ENCODE measurements around the gene PBLD. TPM values are rescaled to one million over a fixed set of nuclear protein-coding genes. Genes with fewer than 3 reads are reported as not detected.

The PBLD gene
- 0.98 and 1.5 TPM in 2 replicates for total RNA-seq

DNA sequence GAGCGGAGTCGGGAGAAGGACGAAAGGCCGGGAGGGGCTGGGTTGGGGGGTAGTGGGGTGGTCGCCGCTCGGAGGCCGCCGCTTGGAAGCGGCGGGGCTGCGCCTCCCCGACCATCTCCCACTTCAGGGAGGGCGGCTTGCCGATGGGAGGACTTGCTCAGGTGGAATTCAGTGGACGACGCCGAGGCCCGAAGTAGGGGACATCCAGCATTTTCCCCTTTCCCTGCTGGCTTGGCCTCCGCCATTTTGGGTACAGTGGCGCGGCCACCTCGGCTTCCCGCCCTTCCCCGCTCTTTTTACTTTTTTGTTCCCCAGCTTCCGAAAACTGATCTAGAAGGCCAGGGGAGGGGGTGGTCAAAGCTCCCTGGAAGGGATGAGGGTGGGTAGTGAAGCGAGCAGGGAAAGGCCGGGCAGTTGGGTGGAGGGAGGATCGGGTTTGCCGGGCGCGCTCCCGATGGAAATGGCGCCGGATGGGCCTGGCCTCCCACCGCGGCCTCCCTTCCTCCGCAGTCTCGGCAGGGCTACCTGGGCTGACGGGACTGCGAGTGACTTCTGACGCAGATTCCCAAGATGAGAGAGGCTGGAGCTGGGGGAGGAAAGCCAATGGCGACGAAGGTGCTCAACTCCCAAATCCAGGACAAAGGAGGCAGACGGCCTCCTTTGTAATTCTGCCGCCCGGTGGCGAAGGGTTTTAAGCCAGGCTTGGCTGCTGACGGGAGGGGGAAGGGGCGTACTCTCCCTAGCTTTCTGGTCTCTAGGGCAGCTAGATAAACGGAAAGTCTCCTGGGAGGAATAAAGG lies at the start of gene PBLD:
Gene PBLD, minus strand, starts transcription at position 670 of the 799 bp plus-strand sequence. CDS start 26,084 bp downstream, outside the sequence.

GRCh38 chr10:68331455-68332258 lies 1.1 kb downstream of the PBLD start, which contains the start of gene HNRNPH3:
Gene HNRNPH3 (plus strand): TSS chr10:68332064. CDS start chr10:68337222, 5,158 bp downstream.

Other genes with a start within 250 kb of the PBLD start
- gene MYPN, start 223.4 kb downstream of the PBLD start, total RNA-seq: not detected in 2 replicates
- not detected in 2 replicates for gene ATOH7, start 100.8 kb downstream of the PBLD start, total RNA-seq
- gene HNRNPH3, start 864 bp downstream of the PBLD start, total RNA-seq: 29.1 and 31.7 TPM in 2 replicates
- 5.6 and 9.0 TPM in 2 replicates for gene RUFY2, start 74.3 kb upstream of the PBLD start, total RNA-seq
- 8.8 and 9.1 TPM in 2 replicates for gene DNA2, start 139.0 kb upstream of the PBLD start, total RNA-seq
- gene SLC25A16, start 194.6 kb upstream of the PBLD start, total RNA-seq: 4.0 and 4.7 TPM in 2 replicates
- 0.51 and 0.85 TPM in 2 replicates for gene TET1, start 227.4 kb upstream of the PBLD start, total RNA-seq